ENCODE results near the gene DNASE1.

Gene DNASE1

DNA sequence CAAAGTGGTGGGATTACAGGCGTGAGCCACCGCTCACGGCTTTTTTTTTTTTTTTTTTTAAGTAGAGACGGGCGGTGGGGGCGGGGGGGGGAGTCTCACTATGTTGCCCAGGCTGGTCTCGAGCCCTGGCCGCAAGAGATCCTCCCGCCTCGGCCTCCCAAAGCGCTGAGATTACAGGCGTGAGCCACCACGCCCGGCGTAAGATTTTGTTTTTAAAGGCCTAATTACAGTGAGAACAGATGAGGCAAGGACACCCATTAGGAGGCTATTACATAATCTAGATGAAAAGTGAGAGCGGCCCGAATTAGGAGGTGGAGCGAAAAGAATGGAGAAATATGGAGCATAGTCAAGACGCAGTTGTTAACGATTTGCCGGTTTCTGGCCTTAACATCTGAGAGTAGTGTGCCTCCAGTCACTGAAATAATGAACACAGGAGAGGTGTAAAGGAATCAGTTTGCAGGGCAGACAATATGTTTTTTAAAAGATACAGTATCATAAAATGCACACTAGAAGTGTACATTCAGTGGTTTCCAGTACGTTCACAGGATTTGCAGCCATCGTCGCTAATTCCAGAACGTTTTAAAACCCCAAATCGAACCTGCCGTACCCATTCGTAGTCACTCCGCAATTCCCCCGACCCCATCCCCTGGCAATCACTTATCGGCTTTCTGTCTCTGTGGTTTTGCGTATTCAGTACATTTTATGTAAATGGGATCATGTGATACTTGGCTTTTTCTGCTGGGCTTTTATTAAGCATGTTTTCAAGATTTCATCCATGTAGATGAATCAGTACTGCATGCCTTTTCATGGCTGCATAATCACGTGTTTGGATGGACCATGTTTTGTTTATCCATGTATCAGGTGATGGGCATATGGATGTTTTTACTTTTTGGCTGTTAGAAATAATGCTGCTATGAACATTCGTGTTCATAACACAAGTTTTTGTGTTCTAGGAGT lies 41.7 kb upstream of the DNASE1 start:
- H3K79me2 ChIP-seq (ENCODE audit: low read length) = peaks cover 70% of the 10 kb centered on the region
- H3F3A ChIP-seq (ENCODE audit: insufficient read depth, low read length) = peaks cover 3% of the 10 kb centered on the region; the same call in 1 of the 2 replicates
- no peaks in the 10 kb centered on the region for H3K27me3 ChIP-seq (replicated peaks; ENCODE audit: insufficient read depth, low read length)
- TF ChIP-seq EZH2 (optimal IDR thresholded peaks at IDR 0.05; ENCODE audit: low read depth, low read length) (no peak), EZH2phosphoT487 (IDR thresholded peaks at IDR 0.05; ENCODE audit: low read length) (no peak)
- peaks cover 14% of the 10 kb centered on the region for H3K4me1 ChIP-seq (ENCODE audit: low read length)
- peak overlapping the region; percentile 91; the same call in 1 of the 2 replicates for H3K9ac ChIP-seq (ENCODE audit: low read length)
- H3K9me3 ChIP-seq (replicated peaks; ENCODE audit: insufficient read depth, low read length) = no peaks in the 10 kb centered on the region
- no peaks in the 10 kb centered on the region for H3K9me2 ChIP-seq (replicated peaks; ENCODE audit: insufficient read depth, low read length)
- H3K4me3 ChIP-seq (ENCODE audit: low read length) = peak overlapping the region; percentile 98
- H4K20me1 ChIP-seq (ENCODE audit: insufficient read depth, low read length) = no peaks in the 10 kb centered on the region
- peak overlapping the region; percentile 73; the same call in 1 of the 2 replicates for H3K4me2 ChIP-seq (ENCODE audit: low read depth, low read length)
- no peak overlapping the region for H2AFZ ChIP-seq (ENCODE audit: low read length)
- no peak overlapping the region for H3K27ac ChIP-seq (ENCODE audit: low read length)
- no peak for DNase-seq
- H3K36me3 ChIP-seq (replicated peaks; ENCODE audit: insufficient read depth, low read length) = 0 out of 2 replicates have a peak, but pooled peaks cover 4% of the 10 kb centered on the region

DNA sequence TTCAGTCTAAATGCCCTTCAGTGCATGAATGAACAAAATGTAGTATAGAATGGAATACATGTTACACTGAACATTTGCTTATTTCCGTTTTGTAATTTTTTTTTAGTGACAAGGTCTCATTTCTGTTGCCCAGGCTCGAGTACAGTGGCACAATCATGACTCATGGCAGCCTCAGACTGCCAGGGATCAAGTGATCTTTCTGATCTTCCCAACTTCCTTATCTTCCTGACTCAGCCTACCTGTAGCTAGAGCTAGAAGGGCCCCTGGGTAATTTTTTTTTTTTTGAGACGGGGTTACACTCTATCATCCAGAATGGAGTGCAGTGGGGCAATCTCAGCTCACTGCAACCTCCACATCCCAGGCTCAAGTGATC lies 35.7 kb upstream of the DNASE1 start:
- DNase-seq = no peak
- H3K79me2 ChIP-seq (ENCODE audit: low read length) = peaks cover 73% of the 10 kb centered on the region
- H3K9ac ChIP-seq (ENCODE audit: low read length) = no peak overlapping the region
- H3K4me3 ChIP-seq (ENCODE audit: low read length) = no peak overlapping the region
- H3K27ac ChIP-seq (ENCODE audit: low read length) = no peak overlapping the region
- H2AFZ ChIP-seq (ENCODE audit: low read length) = no peak overlapping the region
- peaks cover 27% of the 10 kb centered on the region for H3F3A ChIP-seq (ENCODE audit: insufficient read depth, low read length)
- no peaks in the 10 kb centered on the region for H4K20me1 ChIP-seq (ENCODE audit: insufficient read depth, low read length)
- no peaks in the 10 kb centered on the region for H3K9me3 ChIP-seq (replicated peaks; ENCODE audit: insufficient read depth, low read length)
- no peak for TF ChIP-seq EZH2phosphoT487 (IDR thresholded peaks at IDR 0.05; ENCODE audit: low read length)
- TF ChIP-seq, protein P1, sequence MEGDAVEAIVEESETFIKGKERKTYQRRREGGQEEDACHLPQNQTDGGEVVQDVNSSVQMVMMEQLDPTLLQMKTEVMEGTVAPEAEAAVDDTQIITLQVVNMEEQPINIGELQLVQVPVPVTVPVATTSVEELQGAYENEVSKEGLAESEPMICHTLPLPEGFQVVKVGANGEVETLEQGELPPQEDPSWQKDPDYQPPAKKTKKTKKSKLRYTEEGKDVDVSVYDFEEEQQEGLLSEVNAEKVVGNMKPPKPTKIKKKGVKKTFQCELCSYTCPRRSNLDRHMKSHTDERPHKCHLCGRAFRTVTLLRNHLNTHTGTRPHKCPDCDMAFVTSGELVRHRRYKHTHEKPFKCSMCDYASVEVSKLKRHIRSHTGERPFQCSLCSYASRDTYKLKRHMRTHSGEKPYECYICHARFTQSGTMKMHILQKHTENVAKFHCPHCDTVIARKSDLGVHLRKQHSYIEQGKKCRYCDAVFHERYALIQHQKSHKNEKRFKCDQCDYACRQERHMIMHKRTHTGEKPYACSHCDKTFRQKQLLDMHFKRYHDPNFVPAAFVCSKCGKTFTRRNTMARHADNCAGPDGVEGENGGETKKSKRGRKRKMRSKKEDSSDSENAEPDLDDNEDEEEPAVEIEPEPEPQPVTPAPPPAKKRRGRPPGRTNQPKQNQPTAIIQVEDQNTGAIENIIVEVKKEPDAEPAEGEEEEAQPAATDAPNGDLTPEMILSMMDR (IDR thresholded peaks at IDR 0.05; ENCODE audit: low read length) = no peak
- H3K27me3 ChIP-seq (replicated peaks; ENCODE audit: insufficient read depth, low read length) = no peaks in the 10 kb centered on the region
- H3K9me2 ChIP-seq (replicated peaks; ENCODE audit: insufficient read depth, low read length) = no peaks in the 10 kb centered on the region
- H3K4me2 ChIP-seq (ENCODE audit: low read depth, low read length) = no peak overlapping the region
- peaks cover 25% of the 10 kb centered on the region for H3K4me1 ChIP-seq (ENCODE audit: low read length)
- 0 out of 2 replicates have a peak, but pooled peaks cover 4% of the 10 kb centered on the region for H3K36me3 ChIP-seq (replicated peaks; ENCODE audit: insufficient read depth, low read length)

DNA sequence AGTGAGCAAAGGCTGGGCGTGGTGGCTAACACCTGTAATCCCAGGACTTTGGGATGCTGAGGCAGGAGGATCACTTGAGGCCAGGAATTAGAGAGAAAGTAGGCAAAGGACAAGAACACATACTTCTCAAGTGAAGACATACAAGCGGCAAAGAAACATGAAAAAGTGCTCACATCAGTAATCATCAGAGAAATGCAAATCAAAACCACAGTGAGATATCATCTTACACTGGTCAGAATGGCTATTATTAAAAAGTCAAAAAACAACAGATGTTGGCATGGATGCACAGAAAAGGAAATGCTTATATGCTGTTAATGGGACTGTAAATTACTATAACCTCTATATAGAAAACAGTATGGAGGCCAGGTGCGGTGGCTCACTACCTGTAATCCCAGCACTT lies 30.8 kb upstream of the DNASE1 start:
- Histone ChIP-seq H4K20me1 (ENCODE audit: insufficient read depth, low read length) (no peaks in the 10 kb centered on the region), H3K36me3 (replicated peaks; ENCODE audit: insufficient read depth, low read length) (no peaks in the 10 kb centered on the region), H3K9me3 (replicated peaks; ENCODE audit: insufficient read depth, low read length) (no peaks in the 10 kb centered on the region), H3K4me3 (ENCODE audit: low read length) (peak overlapping the region; percentile 30), H3K4me1 (ENCODE audit: low read length) (peaks cover 53% of the 10 kb centered on the region), H3K9me2 (replicated peaks; ENCODE audit: insufficient read depth, low read length) (no peaks in the 10 kb centered on the region), H3K27ac (ENCODE audit: low read length) (peak overlapping the region; percentile 92), H3K27me3 (replicated peaks; ENCODE audit: insufficient read depth, low read length) (no peaks in the 10 kb centered on the region), H3K9ac (ENCODE audit: low read length) (peak overlapping the region; percentile 65), H3K79me2 (ENCODE audit: low read length) (peaks cover 30% of the 10 kb centered on the region), H3F3A (ENCODE audit: insufficient read depth, low read length) (peaks cover 58% of the 10 kb centered on the region), H3K4me2 (ENCODE audit: low read depth, low read length) (peak overlapping the region; percentile 80), H2AFZ (ENCODE audit: low read length) (no peak overlapping the region)
- TF ChIP-seq, protein P1 (IDR thresholded peaks at IDR 0.05; ENCODE audit: low read length) = no peak
- no peak for TF ChIP-seq EZH2 (optimal IDR thresholded peaks at IDR 0.05; ENCODE audit: low read depth, low read length)
- TF ChIP-seq EZH2phosphoT487 (IDR thresholded peaks at IDR 0.05; ENCODE audit: low read length) = no peak
- DNase-seq = peak; percentile 79
